SU-DHL-6 (cell line): Measurements from ENCODE around the gene AARS2.

Experiments used
- H2AFZ ChIP-seq: fragments of 200-600 bp; sonication (generic); 2 replicates; pipeline ENCODE4 v1.6.1; 2014; ENCODE audit warnings: low read depth, mild to moderate bottlenecking, moderate library complexity, mixed read lengths, antibody characterized with exemption, low read length; ENCODE audit not compliant: severe bottlenecking
- H3F3A ChIP-seq: fragments of 200-600 bp; shearing (Covaris generic); 2 replicates; pipeline ENCODE4 v1.6.0; 2016; ENCODE audit warnings: antibody characterized with exemption, mild to moderate bottlenecking; ENCODE audit not compliant: insufficient read depth
- H3K27ac ChIP-seq: fragments of 200-600 bp; sonication (generic); 2 replicates; pipeline ENCODE4 v1.5.1; 2016; ENCODE audit warnings: low read depth, mild to moderate bottlenecking, low read length, moderate library complexity, mixed read lengths
- H3K27me3 ChIP-seq: fragments of 200-600 bp; sonication (generic), shearing (Covaris generic); 2 replicates; pipeline ENCODE4 v1.6.0; 2014; ENCODE audit warnings: mild to moderate bottlenecking, low read length
- H3K36me3 ChIP-seq: fragments of 200-600 bp; sonication (generic); 2 replicates; pipeline ENCODE4 v1.6.1; 2014; ENCODE audit warnings: mild to moderate bottlenecking, low read length, mixed read lengths
- H3K4me2 ChIP-seq: fragments of 300-600, 200-600 bp; shearing (Covaris generic), sonication (generic); 2 replicates; pipeline ENCODE4 v1.6.0; 2014; ENCODE audit warnings: low read length, low read depth, mild to moderate bottlenecking; ENCODE audit not compliant: poor library complexity, severe bottlenecking
- H3K4me3 ChIP-seq: fragments of 200-600 bp; sonication (generic); 2 replicates; pipeline ENCODE4 v1.5.1; 2014; ENCODE audit warnings: antibody characterized with exemption, low read length, mild to moderate bottlenecking, mixed read lengths; ENCODE audit not compliant: insufficient read depth, poor library complexity, severe bottlenecking
- H3K79me2 ChIP-seq: fragments of 200-600 bp; sonication (generic); 2 replicates; pipeline ENCODE4 v1.6.1; 2014; ENCODE audit warnings: mild to moderate bottlenecking, low read length, moderate library complexity; ENCODE audit not compliant: insufficient read depth
- H3K9ac ChIP-seq: fragments of 200-600 bp; sonication (generic); 2 replicates; pipeline ENCODE4 v1.7.0; 2014; ENCODE audit warnings: mild to moderate bottlenecking, low read length
- H3K9me2 ChIP-seq: fragments of 200-600 bp; sonication (generic); replicated peaks from 2 replicates; pipeline ENCODE4 v1.6.1; 2014; ENCODE audit warnings: low read length; ENCODE audit not compliant: insufficient read depth
- H3K9me3 ChIP-seq: fragments of 200-600 bp; sonication (generic); 2 replicates; pipeline ENCODE4 v1.6.1; 2014; ENCODE audit warnings: low read length, mixed read lengths; ENCODE audit not compliant: insufficient read depth
- H4K20me1 ChIP-seq: fragments of 200-600 bp; sonication (generic); 2 replicates; pipeline ENCODE4 v1.6.1; 2014; ENCODE audit warnings: low read depth, mild to moderate bottlenecking, antibody characterized with exemption, low read length, moderate library complexity, mixed read lengths
- CTCF ChIP-seq: fragments of 200-600 bp; sonication (generic); IDR thresholded peaks from one replicate; pipeline ENCODE4 v1.5.1; 2017; ENCODE audit warnings: antibody characterized with exemption, mild to moderate bottlenecking, low read length, moderate library complexity; ENCODE audit not compliant: insufficient read depth, poor library complexity, severe bottlenecking
- EZH2phosphoT487 ChIP-seq: fragments of 200-600 bp; sonication (generic), shearing (Covaris generic); conservative IDR thresholded peaks from 2 replicates; pipeline ENCODE4 v1.6.1; 2018; ENCODE audit warnings: mild to moderate bottlenecking, antibody characterized with exemption, low read length, moderate library complexity, mixed read lengths

The AARS2 gene

GRCh38 chr6:44291841-44292240 is 21.3 kb downstream of the AARS2 start:
- no peaks in the 10 kb centered on the region for H3F3A ChIP-seq
- H3K9me3 ChIP-seq: no peaks in the 10 kb centered on the region
- H4K20me1 ChIP-seq: no peaks in the 10 kb centered on the region
- no peaks in the 10 kb centered on the region for H3K9me2 ChIP-seq
- H3K4me2 ChIP-seq: no peak overlapping the region
- no peaks in the 10 kb centered on the region for H3K27me3 ChIP-seq
- H3K27ac ChIP-seq: no peak overlapping the region
- TF ChIP-seq CTCF: no peak
- no peak for TF ChIP-seq EZH2phosphoT487
- no peaks in the 10 kb centered on the region for H3K36me3 ChIP-seq
- no peaks in the 10 kb centered on the region for H3K79me2 ChIP-seq
- no peak overlapping the region for H3K9ac ChIP-seq
- no peak overlapping the region for H3K4me3 ChIP-seq
- H2AFZ ChIP-seq: no peak overlapping the region

- TF ChIP-seq EZH2phosphoT487 (no peak), CTCF (no peak)
- peaks cover 4% of the 10 kb centered on the region; the same call in 1 of the 2 replicates for H3K27me3 ChIP-seq
Measured at GRCh38 chr6:44289726-44290260, 23.4 kb downstream of the AARS2 start.

DNA sequence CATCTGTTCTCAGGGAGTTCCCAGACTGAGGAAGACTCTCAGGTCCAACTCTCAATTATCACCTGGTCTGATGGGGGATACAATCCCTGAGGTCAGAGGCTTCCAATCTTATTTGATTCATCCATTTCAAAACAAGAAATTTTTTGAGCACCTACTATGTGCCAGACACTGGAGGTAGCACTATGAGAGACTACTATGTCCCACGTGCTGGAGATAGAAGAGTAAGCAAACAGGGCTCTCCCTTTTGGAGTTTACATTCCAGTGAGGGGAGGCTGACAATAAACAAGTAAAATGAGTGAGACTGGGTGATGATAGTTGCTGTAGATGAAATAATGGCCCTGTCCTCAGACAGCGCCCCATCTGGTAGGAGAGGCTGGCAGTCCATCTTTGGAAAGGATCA is 26.4 kb downstream of the AARS2 start:
- Histone ChIP-seq H2AFZ (no peak overlapping the region), H4K20me1 (no peaks in the 10 kb centered on the region), H3K9me2 (no peaks in the 10 kb centered on the region), H3K9ac (no peak overlapping the region), H3F3A (no peaks in the 10 kb centered on the region), H3K4me2 (no peak overlapping the region), H3K36me3 (no peaks in the 10 kb centered on the region), H3K27ac (no peak overlapping the region), H3K27me3 (peaks cover 6% of the 10 kb centered on the region; the same call in 1 of the 2 replicates), H3K9me3 (no peaks in the 10 kb centered on the region), H3K79me2 (no peaks in the 10 kb centered on the region), H3K4me3 (no peak overlapping the region)
- TF ChIP-seq EZH2phosphoT487 (no peak), CTCF (no peak)

More at GRCh38 chr6:44289726-44290260, 23.4 kb downstream of the AARS2 start:
- no peaks in the 10 kb centered on the region for H3K79me2 ChIP-seq
- no peaks in the 10 kb centered on the region for H3K9me3 ChIP-seq
- H3K4me2 ChIP-seq: no peak overlapping the region
- no peaks in the 10 kb centered on the region for H3K9me2 ChIP-seq
- H3K27ac ChIP-seq: no peak overlapping the region
- H3F3A ChIP-seq: no peaks in the 10 kb centered on the region
- H4K20me1 ChIP-seq: no peaks in the 10 kb centered on the region
- H2AFZ ChIP-seq: no peak overlapping the region
- H3K36me3 ChIP-seq: no peaks in the 10 kb centered on the region
- H3K4me3 ChIP-seq: no peak overlapping the region
- H3K9ac ChIP-seq: no peak overlapping the region
